GM23338 (cell line): ENCODE measurements around the gene RINT1. TPM values are rescaled to one million over a fixed set of nuclear protein-coding genes. Genes with fewer than 3 reads are reported as not detected.
"Not testable (repeated sequence)": the region's sequence is repeated elsewhere in the genome, so short reads cannot be mapped to it uniquely, and the experiment has no call there.

Source experiments
- ATAC-seq: fragments of 200-7000 bp; cut with Tn5 transposase; 3 replicates; pipeline ENCODE4 v1.9.1; 2020
- DNase-seq: peaks from one replicate; pipeline ENCODE4 v3.0.0-alpha.2; 2015; ENCODE audit warnings: low spot score
- H2AFZ ChIP-seq: fragments of 200-600 bp; sonication (generic); 2 replicates; pipeline ENCODE4 v1.8.0; 2016; ENCODE audit warnings: antibody characterized with exemption, mild to moderate bottlenecking, moderate library complexity
- H3F3A ChIP-seq: fragments of 200-600 bp; sonication (generic); replicated peaks from 2 replicates; pipeline ENCODE4 v1.8.0; 2017; ENCODE audit warnings: antibody characterized with exemption, mixed run types, low read depth
- H3K27ac ChIP-seq: fragments of 200-600 bp; sonication (generic); 2 replicates; pipeline ENCODE4 v1.6.1; 2016; ENCODE audit warnings: low read depth
- H3K27me3 ChIP-seq: fragments of 200-600 bp; sonication (generic); 2 replicates; pipeline ENCODE4 v1.8.0; 2016; ENCODE audit warnings: mild to moderate bottlenecking, mixed run types, moderate library complexity; ENCODE audit not compliant: insufficient read depth
- H3K36me3 ChIP-seq: fragments of 200-600 bp; sonication (generic); 2 replicates; pipeline ENCODE4 v1.8.0; 2016; ENCODE audit warnings: mild to moderate bottlenecking; ENCODE audit not compliant: insufficient read depth
- H3K4me1 ChIP-seq: fragments of 200-600 bp; sonication (generic); 2 replicates; pipeline ENCODE4 v1.8.0; 2016; ENCODE audit warnings: mild to moderate bottlenecking, moderate library complexity; ENCODE audit not compliant: insufficient read depth
- H3K4me2 ChIP-seq: fragments of 200-600 bp; sonication (generic); 2 replicates; pipeline ENCODE4 v1.7.1; 2017; ENCODE audit warnings: mixed run types
- H3K4me3 ChIP-seq: fragments of 200-600 bp; sonication (generic); 2 replicates; pipeline ENCODE4 v1.6.1; 2016; ENCODE audit warnings: mixed run types
- H3K79me2 ChIP-seq: fragments of 200-600 bp; sonication (generic); replicated peaks from 2 replicates; pipeline ENCODE4 v1.8.0; 2017; ENCODE audit warnings: mild to moderate bottlenecking; ENCODE audit not compliant: insufficient read depth
- H3K9me2 ChIP-seq: fragments of 200-600 bp; sonication (generic); 2 replicates; pipeline ENCODE4 v1.8.0; 2017; ENCODE audit not compliant: insufficient read depth
- H4K20me1 ChIP-seq: fragments of 200-600 bp; sonication (generic); replicated peaks from 2 replicates; pipeline ENCODE4 v1.8.0; 2017; ENCODE audit warnings: mild to moderate bottlenecking; ENCODE audit not compliant: insufficient read depth
- H3K27ac Mint-ChIP-seq: 2 replicates; pipeline ENCODE4 v1.8.0; 2020; ENCODE audit warnings: inconsistent platforms, mild to moderate bottlenecking, moderate library complexity, mixed read lengths
- H3K27me3 Mint-ChIP-seq: 3 replicates; pipeline ENCODE4 v1.8.0; 2022; ENCODE audit warnings: low read depth, mild to moderate bottlenecking, moderate library complexity, mixed read lengths, inconsistent platforms; ENCODE audit not compliant: insufficient read depth, poor library complexity
- H3K36me3 Mint-ChIP-seq: 3 replicates; pipeline ENCODE4 v1.8.0; 2021; ENCODE audit warnings: low read depth, mild to moderate bottlenecking, inconsistent platforms, moderate library complexity, mixed read lengths
- H3K4me1 Mint-ChIP-seq: 3 replicates; pipeline ENCODE4 v1.8.0; 2020; ENCODE audit warnings: mild to moderate bottlenecking, inconsistent platforms, mixed read lengths
- H3K4me3 Mint-ChIP-seq: 3 replicates; pipeline ENCODE4 v1.8.0; 2021; ENCODE audit warnings: moderate library complexity, mild to moderate bottlenecking, inconsistent platforms, mixed read lengths
- H3K9me3 Mint-ChIP-seq: 3 replicates; pipeline ENCODE4 v1.8.0; 2020; ENCODE audit warnings: moderate library complexity, mild to moderate bottlenecking, inconsistent platforms, mixed read lengths
- CREB1 ChIP-seq: fragments of 250-450 bp; sonication (Bioruptor Pico); IDR thresholded peaks from 2 replicates; pipeline ENCODE4 v1.5.0; 2020; ENCODE audit warnings: low read depth, mild to moderate bottlenecking, moderate library complexity
- EZH2 ChIP-seq: fragments of 200-600 bp; sonication (generic); IDR thresholded peaks from one replicate; pipeline ENCODE4 v1.8.0; 2017; ENCODE audit warnings: antibody characterized with exemption, mild to moderate bottlenecking, low read depth; ENCODE audit not compliant: unreplicated experiment
- EZH2phosphoT487 ChIP-seq: fragments of 200-600 bp; sonication (generic); IDR thresholded peaks from one replicate; pipeline ENCODE4 v1.8.1; 2018; ENCODE audit warnings: antibody characterized with exemption; ENCODE audit not compliant: unreplicated experiment
- JUNB ChIP-seq: IDR thresholded peaks from one replicate; pipeline ENCODE4 v1.6.1; 2016; ENCODE audit warnings: antibody characterized with exemption; ENCODE audit not compliant: unreplicated experiment
- NANOG ChIP-seq: IDR thresholded peaks from 2 replicates; pipeline ENCODE4 v1.6.1; 2016; ENCODE audit warnings: antibody characterized with exemption, borderline replicate concordance
- STAT1 ChIP-seq: IDR thresholded peaks from one replicate; pipeline ENCODE4 v1.6.1; 2016; ENCODE audit warnings: antibody characterized with exemption; ENCODE audit not compliant: unreplicated experiment
- ZNF114 ChIP-seq: fragments of 250-450 bp; sonication (Bioruptor Pico); IDR thresholded peaks from 2 replicates; pipeline ENCODE4 v1.5.0; 2020; ENCODE audit warnings: mild to moderate bottlenecking, moderate library complexity
- ZNF331 ChIP-seq: fragments of 250-450 bp; sonication (Bioruptor Pico); IDR thresholded peaks from 2 replicates; pipeline ENCODE4 v1.5.0; 2020; ENCODE audit warnings: low read depth, mild to moderate bottlenecking, moderate library complexity
- ZNF462 ChIP-seq: fragments of 250-450 bp; sonication (Bioruptor Pico); IDR thresholded peaks from 2 replicates; pipeline ENCODE4 v1.5.0; 2020; ENCODE audit warnings: mild to moderate bottlenecking, moderate library complexity
- polyA plus RNA-seq: library from polyadenylated mRNA; unstranded; fragments of >200 nt; fragmentation: Nextera tagmentation; extraction: Ambion mirVana; gene quantifications from 2 replicates; pipeline ENCODE4 v1.2.1, GENCODE V29; 2016
- total RNA-seq: library from RNA; depleted of rRNA; stranded (reverse); fragments of >200 nt; shearing (Covaris generic); gene quantifications from 2 replicates; pipeline ENCODE4 v1.2.3, GENCODE V29; 2014

RINT1 gene
- total and polyA plus RNA-seq, 2 experiments from 2014 or later: 18.5 to 31.2 TPM

GRCh38 chr7:105512926-105513526, 19.0 kb upstream of the RINT1 start (continued):
- TF ChIP-seq ZNF462 (CRISPR knock-in tag): no peak
- no peak for TF ChIP-seq NANOG
- no peak for TF ChIP-seq EZH2
- no peak for TF ChIP-seq ZNF114 (CRISPR knock-in tag)
- TF ChIP-seq ZNF331 (CRISPR knock-in tag): no peak
- no peak for TF ChIP-seq STAT1
- no peak for TF ChIP-seq EZH2phosphoT487
- TF ChIP-seq JUNB: no peak
- TF ChIP-seq CREB1 (CRISPR knock-in tag): no peak

DNA sequence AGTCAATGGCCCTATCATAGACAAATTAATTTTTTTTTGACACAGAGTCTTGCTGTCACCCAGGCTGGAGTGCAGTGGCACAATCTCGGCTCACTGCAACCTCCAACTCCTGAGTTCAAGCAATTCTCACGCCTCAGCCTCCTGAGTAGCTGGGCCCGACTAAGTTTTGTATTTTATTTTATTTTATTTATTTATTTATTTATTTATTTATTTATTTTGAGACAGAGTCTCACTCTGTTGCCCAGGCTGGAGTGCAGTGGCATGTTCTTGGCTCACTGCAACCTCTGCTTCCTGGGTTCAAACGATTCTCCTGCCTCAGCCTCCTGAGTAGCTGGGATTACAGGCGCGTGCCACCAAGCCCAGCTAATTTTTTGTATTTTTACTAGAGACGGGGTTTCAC, 16.4 kb upstream of the RINT1 start:
- not testable (repeated sequence) for H3K4me1 ChIP-seq, H3K4me3 ChIP-seq, H2AFZ ChIP-seq, H3K4me3 Mint-ChIP-seq, H3K4me2 ChIP-seq, H3K36me3 ChIP-seq, H3K9me2 ChIP-seq, DNase-seq, ATAC-seq, H3K9me3 Mint-ChIP-seq, H3K27me3 ChIP-seq, H3F3A ChIP-seq, H3K27ac Mint-ChIP-seq, H3K27me3 Mint-ChIP-seq
- H3K79me2 ChIP-seq: peaks cover 95% of the 10 kb centered on the region
- peaks cover 61% of the 10 kb centered on the region for H3K36me3 Mint-ChIP-seq
- H3K27ac ChIP-seq: peak overlapping the region; percentile 63; the same call in 1 of the 2 replicates
- H3K4me1 Mint-ChIP-seq: peaks cover 12% of the 10 kb centered on the region; the same call in 2 of the 3 replicates
- peaks cover 54% of the 10 kb centered on the region for H4K20me1 ChIP-seq
